Muscle layer of duodenum (tissue), 2 donors: Measurements from ENCODE around the gene LY6G6F.
A peak's percentile ranks its signal among the peaks of the same experiment; 100 is the strongest.

ENCODE experiments used
- H3K27ac ChIP-seq: one replicate; pipeline ENCODE4 v1.7.0; 2013; ENCODE audit warnings: mild to moderate bottlenecking, low read length
- H3K27me3 ChIP-seq: one replicate; pipeline ENCODE4 v1.7.0; 2013; ENCODE audit warnings: low read depth, mild to moderate bottlenecking, control low read depth, low read length
- H3K36me3 ChIP-seq, 2 donors: one replicate each; pipeline ENCODE4 v1.7.0; 2013; ENCODE audit warnings: low read length in 2 of 2, control low read depth in 1 of 2, mild to moderate bottlenecking in 1 of 2; ENCODE audit not compliant: insufficient read depth in 2 of 2, control insufficient read depth in 1 of 2
- H3K4me1 ChIP-seq, 2 donors: one replicate each; pipeline ENCODE4 v1.7.0; 2013; ENCODE audit warnings: low read length in 2 of 2, mild to moderate bottlenecking in 2 of 2, control low read depth in 1 of 2, moderate library complexity in 1 of 2; ENCODE audit not compliant: insufficient read depth in 2 of 2, control insufficient read depth in 1 of 2
- H3K4me3 ChIP-seq, 2 donors: one replicate each; pipeline ENCODE4 v1.7.0; 2013; ENCODE audit warnings: low read length in 2 of 2, low read depth in 1 of 2, mild to moderate bottlenecking in 1 of 2
- H3K9me3 ChIP-seq, 2 donors: one replicate each; pipeline ENCODE4 v1.7.0; 2013; ENCODE audit warnings: low read length in 2 of 2, control low read depth in 1 of 2, mild to moderate bottlenecking in 1 of 2; ENCODE audit not compliant: control insufficient read depth in 1 of 2
- donor health status: healthy.

The LY6G6F gene, protein sequence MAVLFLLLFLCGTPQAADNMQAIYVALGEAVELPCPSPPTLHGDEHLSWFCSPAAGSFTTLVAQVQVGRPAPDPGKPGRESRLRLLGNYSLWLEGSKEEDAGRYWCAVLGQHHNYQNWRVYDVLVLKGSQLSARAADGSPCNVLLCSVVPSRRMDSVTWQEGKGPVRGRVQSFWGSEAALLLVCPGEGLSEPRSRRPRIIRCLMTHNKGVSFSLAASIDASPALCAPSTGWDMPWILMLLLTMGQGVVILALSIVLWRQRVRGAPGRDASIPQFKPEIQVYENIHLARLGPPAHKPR

DNA sequence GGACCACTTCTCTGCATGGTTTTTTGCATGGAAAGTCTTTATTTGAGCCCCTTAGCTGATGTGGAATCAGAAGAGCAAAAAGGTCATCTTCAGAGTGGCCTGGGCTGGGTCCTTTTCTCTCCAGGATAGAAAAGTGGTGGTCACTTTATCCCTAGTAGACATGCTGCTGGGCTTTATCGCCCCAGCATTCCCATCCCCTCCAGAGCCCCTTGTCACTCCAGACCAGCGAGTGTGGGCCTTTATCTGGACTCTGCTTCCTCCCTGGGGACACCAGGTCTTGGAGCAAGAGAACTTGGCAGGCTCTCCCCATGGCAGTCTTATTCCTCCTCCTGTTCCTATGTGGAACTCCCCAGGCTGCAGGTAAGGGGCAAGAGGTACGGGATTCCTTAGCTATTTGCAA, at the start of gene LY6G6F:
Gene LY6G6F (plus strand): TSS at position 268 of the 400 bp plus-strand sequence. CDS start 41 bp downstream, at position 309.
- Histone ChIP-seq H3K4me1 (peaks cover 8 to 10% of the 10 kb centered on the region in 2 donors), H3K4me3 (no peak within 1 kb of the TSS), H3K27ac (no peak within 1 kb of the TSS), H3K27me3 (no peaks in the 10 kb centered on the region), H3K9me3 (no peaks in the 10 kb centered on the region), H3K36me3 (no peaks in the 10 kb centered on the region)

DNA sequence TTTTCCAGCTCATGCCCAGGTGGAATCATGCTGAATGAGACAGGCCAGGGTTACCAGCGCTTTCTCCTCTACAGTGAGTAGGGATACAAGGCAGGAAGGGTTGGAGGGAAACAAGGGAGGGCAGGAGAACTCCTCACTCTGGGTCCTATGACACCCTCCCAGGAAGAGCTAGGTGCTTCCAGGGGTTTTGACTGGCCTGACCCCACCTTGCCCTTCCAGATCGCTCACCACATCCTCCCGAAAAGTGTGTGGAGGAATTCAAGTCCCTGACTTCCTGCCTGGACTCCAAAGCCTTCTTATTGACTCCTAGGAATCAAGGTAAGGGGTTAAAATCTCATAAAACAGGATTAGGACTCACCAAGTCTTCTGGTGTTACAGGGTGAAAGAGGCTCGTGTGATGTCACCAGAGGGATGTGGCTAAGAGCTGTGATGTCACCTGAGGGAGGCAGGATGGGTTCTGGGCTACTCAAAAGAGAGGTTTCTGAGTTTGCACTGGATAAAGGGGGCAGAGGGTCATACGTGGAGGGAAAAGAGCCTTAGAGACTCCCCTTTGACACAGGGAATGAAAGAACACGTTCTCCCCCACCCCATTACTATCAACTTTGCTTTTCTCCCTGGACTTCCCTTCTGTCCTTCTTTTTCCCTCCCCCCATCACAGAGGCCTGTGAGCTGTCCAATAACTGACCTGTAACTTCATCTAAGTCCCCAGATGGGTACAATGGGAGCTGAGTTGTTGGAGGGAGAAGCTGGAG, 49.1 kb upstream of the LY6G6F start:
- H3K36me3 ChIP-seq: peaks cover 16 to 34% of the 10 kb centered on the region in 2 donors
- H3K27ac ChIP-seq: no peak overlapping the region
- H3K4me1 ChIP-seq: peaks cover 22 to 45% of the 10 kb centered on the region in 2 donors
- no peaks in the 10 kb centered on the region for H3K27me3 ChIP-seq
- no peak overlapping the region for H3K4me3 ChIP-seq
- no peaks in the 10 kb centered on the region for H3K9me3 ChIP-seq

DNA sequence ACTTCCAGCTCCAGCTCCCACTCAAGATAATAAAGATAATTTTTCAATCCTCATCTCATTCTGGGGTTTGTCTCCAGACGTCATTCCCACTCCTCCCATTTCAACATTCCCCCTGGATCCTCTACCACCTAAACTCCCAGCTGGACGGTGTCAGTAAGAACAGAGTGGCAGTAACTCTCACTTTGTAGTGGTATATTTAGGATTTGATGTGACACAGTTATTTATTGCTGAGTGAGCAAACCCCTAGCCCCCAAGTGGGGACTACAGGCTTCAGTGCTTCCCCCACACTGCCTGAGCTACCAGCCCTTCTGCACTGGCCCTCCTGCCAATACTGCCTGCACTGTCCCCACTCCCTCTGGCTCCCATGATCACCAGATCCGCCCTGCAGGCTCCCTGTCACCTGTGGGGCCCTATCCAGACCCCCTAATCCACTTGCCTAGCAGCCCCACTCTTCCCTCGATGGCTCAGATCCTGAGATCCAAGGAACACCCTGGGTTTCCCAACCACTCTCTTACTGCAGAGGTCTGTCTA, 48.4 kb upstream of the LY6G6F start:
- H3K36me3 ChIP-seq: peaks cover 16 to 34% of the 10 kb centered on the region in 2 donors
- H3K27ac ChIP-seq: no peak overlapping the region
- peaks cover 22 to 52% of the 10 kb centered on the region in 2 donors for H3K4me1 ChIP-seq
- H3K9me3 ChIP-seq: no peaks in the 10 kb centered on the region
- H3K27me3 ChIP-seq: no peaks in the 10 kb centered on the region
- H3K4me3 ChIP-seq: peak overlapping the region in 1 of 2 donors; percentile 83

- Histone ChIP-seq H3K9me3 (no peaks in the 10 kb centered on the region), H3K27me3 (no peaks in the 10 kb centered on the region), H3K36me3 (peaks cover 16 to 34% of the 10 kb centered on the region in 2 donors), H3K4me3 (peak overlapping the region; percentile 83 to 99), H3K4me1 (peaks cover 25 to 53% of the 10 kb centered on the region in 2 donors), H3K27ac (peak overlapping the region; percentile 98)
Observed at GRCh38 chr6:31658983-31659648, 47.5 kb upstream of the LY6G6F start.

GRCh38 chr6:31659649-31660380, 46.9 kb upstream of the LY6G6F start:
- Histone ChIP-seq H3K27ac (peak overlapping the region; percentile 98), H3K4me1 (peaks cover 28 to 55% of the 10 kb centered on the region in 2 donors), H3K9me3 (no peaks in the 10 kb centered on the region), H3K27me3 (no peaks in the 10 kb centered on the region), H3K36me3 (peaks cover 16 to 34% of the 10 kb centered on the region in 2 donors), H3K4me3 (peak overlapping the region; percentile 83 to 99)

DNA sequence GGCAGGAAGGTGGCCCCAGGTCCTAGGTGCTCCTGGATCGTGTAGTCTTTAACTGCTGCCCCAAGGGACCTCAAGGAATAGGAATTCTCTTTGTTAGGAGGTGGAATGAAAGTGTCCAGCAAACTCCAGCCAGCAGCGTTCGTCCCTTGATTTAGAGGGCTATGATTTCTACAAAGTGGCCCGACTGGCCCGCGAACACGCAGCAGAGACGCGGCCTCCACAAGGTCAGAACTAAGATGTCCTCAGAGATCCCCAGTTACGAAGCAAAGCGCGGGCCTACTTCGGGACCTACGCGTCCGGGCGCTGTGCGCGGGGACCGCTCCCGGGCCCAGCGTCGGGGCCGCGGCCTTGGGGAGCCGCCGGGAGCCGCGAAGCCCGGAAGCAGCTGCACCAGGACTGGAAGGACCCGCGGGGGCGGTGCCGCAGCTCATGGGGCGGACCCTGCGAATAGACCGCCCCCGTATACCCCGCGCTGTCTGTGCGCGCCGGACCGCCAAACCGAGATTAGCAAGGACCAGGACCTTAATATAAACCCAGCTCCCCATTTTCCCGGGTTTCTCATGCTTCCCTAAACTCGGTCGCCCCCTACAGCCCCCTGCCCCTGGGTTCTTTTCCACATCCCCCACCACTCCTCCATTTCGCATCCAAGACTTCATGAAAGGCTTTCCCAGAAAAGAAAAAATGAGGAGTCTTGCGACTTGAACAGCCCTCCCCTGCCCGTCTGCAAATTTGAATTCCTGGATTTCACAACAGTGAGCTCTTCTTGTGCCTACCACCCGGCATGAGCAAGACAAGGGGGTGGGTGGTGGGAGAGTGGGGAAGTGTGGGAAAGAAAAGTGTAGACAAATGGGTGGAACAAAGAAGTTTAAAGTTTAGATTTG, 46.0 kb upstream of the LY6G6F start, which contains the start of gene C6orf47:
Gene C6orf47 (minus strand): TSS at position 398 of the 881 bp plus-strand sequence. CDS start 831 bp downstream, outside the sequence.
- Histone ChIP-seq H3K4me3 (peak within 1 kb of the TSS; percentile 83 to 99), H3K27ac (peak within 1 kb of the TSS; percentile 98), H3K9me3 (no peaks in the 10 kb centered on the region), H3K36me3 (peaks cover 16 to 35% of the 10 kb centered on the region in 2 donors), H3K4me1 (peaks cover 28 to 55% of the 10 kb centered on the region in 2 donors), H3K27me3 (no peaks in the 10 kb centered on the region)

DNA sequence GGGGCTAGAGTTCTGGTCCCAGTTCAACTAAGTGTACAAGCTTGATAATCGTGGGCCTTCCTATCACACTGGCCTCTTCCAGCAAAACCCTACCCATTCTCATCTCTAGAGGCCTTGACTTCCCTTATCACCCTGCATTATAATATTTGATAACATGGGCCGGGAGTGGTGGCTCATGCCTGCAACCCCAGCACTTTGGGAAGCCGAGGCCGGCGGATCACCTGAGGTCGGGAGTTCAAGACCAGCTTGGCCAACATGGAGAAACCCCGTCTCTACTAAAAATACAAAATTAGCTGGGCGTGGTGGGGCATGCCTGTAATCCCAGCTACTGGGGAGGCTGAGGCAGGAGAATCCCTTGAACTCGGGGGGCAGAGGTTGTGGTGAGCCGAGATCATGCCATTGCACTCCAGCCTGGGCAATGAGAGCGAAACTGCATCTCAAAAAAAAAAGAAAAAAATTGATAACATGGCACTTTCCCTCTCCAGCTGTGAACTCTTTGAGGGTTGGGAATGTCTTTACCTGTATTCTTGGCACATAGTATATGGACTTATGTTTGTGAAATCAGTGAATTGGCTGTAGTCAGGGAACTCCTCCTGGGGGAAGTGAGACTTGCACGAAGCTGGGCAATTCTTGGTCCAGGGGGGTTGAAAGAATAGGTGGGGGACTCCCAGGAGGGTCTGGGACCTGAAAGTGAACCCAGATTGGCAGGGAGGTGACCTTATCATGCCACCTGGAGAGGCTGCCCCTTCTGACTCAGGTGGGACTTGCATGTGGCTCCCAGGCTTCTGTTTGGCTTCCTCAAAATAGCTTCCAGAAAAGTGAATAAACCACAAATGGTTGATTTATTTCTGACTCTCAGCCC, 45.2 kb upstream of the LY6G6F start:
- Histone ChIP-seq H3K9me3 (no peaks in the 10 kb centered on the region), H3K4me1 (peaks cover 28 to 57% of the 10 kb centered on the region in 2 donors), H3K27ac (peak overlapping the region; percentile 98), H3K27me3 (no peaks in the 10 kb centered on the region), H3K36me3 (peaks cover 16 to 27% of the 10 kb centered on the region in 2 donors), H3K4me3 (peak overlapping the region; percentile 83 to 99)

- Histone ChIP-seq H3K4me3 (no peak overlapping the region), H3K9me3 (no peaks in the 10 kb centered on the region), H3K27ac (peak overlapping the region; percentile 4), H3K36me3 (peaks cover 14 to 29% of the 10 kb centered on the region in 2 donors), H3K4me1 (peaks cover 28 to 64% of the 10 kb centered on the region in 2 donors), H3K27me3 (no peaks in the 10 kb centered on the region)
Observed at GRCh38 chr6:31662124-31662723, 44.4 kb upstream of the LY6G6F start.
